H1 (cell line): ENCODE results near the gene MYO5A. TPM values are rescaled to one million over a fixed set of nuclear protein-coding genes. Genes with fewer than 3 reads are reported as not detected.

Source experiments
- CTCF ChIA-PET: fragments of 300-600 bp; sonication (Branson Sonifier 250); formaldehyde crosslinking; loops from one replicate; lab custom pipeline; 2021; ENCODE audit not compliant: partially characterized antibody; lab: Charles Lee
- POLR2A ChIA-PET: fragments of 300-600 bp; sonication (Branson Sonifier 250); formaldehyde crosslinking; loops from one replicate; lab custom pipeline; 2021; ENCODE audit warnings: inconsistent platforms; ENCODE audit not compliant: partially characterized antibody; lab: Charles Lee
- DNase-seq, 2 experiments: peaks; one replicate each; pipeline versions ENCODE4 v3.0.0 to v3.0.0-alpha.2; 2010 to 2022; ENCODE audit warnings: low spot score in 2 of 2, low read depth in 1 of 2, mixed read lengths in 1 of 2
- FAIRE-seq: peaks from 2 replicates; lab custom pipeline; 2011; peaks lifted over from hg19 to GRCh38; lab: Jason Lieb, UNC
- H2AFZ ChIP-seq: 2 replicates; pipeline ENCODE4 v1.8.1; 2012; ENCODE audit warnings: low read length, inconsistent platforms
- H2AK5ac ChIP-seq: 2 replicates; pipeline ENCODE4 v1.6.1; 2013; ENCODE audit warnings: low read depth, low read length
- H2BK120ac ChIP-seq: replicated peaks from 2 replicates; pipeline ENCODE3; 2013; ENCODE audit warnings: low read depth, low read length, inconsistent platforms
- H2BK12ac ChIP-seq: 2 replicates; pipeline ENCODE4 v1.6.1; 2013; ENCODE audit warnings: low read depth, low read length
- H2BK15ac ChIP-seq: 2 replicates; pipeline ENCODE4 v1.6.1; 2013; ENCODE audit warnings: low read length
- H2BK20ac ChIP-seq: 2 replicates; pipeline ENCODE4 v1.6.1; 2013; ENCODE audit warnings: low read length
- H2BK5ac ChIP-seq: 2 replicates; pipeline ENCODE4 v1.6.1; 2013; ENCODE audit warnings: low read depth, low read length
- H3K14ac ChIP-seq: 2 replicates; pipeline ENCODE4 v1.6.1; 2013; ENCODE audit warnings: inconsistent platforms; ENCODE audit not compliant: insufficient read length
- H3K18ac ChIP-seq: 2 replicates; pipeline ENCODE4 v1.6.1; 2013; ENCODE audit warnings: low read length; ENCODE audit errors: extremely low read depth
- H3K23ac ChIP-seq: 2 replicates; pipeline ENCODE4 v1.6.1; 2013; ENCODE audit warnings: inconsistent platforms; ENCODE audit not compliant: insufficient read length
- H3K23me2 ChIP-seq: 2 replicates; pipeline ENCODE4 v1.6.1; 2013; ENCODE audit warnings: low read depth, low read length
- H3K27ac ChIP-seq: 2 replicates; pipeline ENCODE4 v1.6.1; 2011; ENCODE audit warnings: low read depth, low read length, inconsistent platforms
- H3K27me3 ChIP-seq, 4 experiments: replicated peaks in 1 of 4; 1 replicate in 1 of 4; 2 replicates in 3 of 4; pipeline versions ENCODE4 v1.6.1 to v1.8.1; 2011 to 2013; ENCODE audit warnings: low read length in 3 of 4, mild to moderate bottlenecking in 3 of 4, inconsistent platforms in 2 of 4, mixed read lengths in 2 of 4, moderate library complexity in 1 of 4; ENCODE audit not compliant: control insufficient read depth in 3 of 4, insufficient read depth in 3 of 4; ENCODE audit errors: extremely low read depth in 1 of 4
- H3K36me3 ChIP-seq, 4 experiments: 2 replicates each; pipeline versions ENCODE4 v1.6.1 to v1.8.1; 2011 to 2013; ENCODE audit warnings: mild to moderate bottlenecking in 4 of 4, low read length in 3 of 4, moderate library complexity in 2 of 4, control low read depth in 1 of 4, inconsistent platforms in 1 of 4; ENCODE audit not compliant: insufficient read depth in 4 of 4, control insufficient read depth in 2 of 4
- H3K4ac ChIP-seq: replicated peaks from 2 replicates; pipeline ENCODE3; 2013; ENCODE audit warnings: low read length, low read depth, mixed read lengths, inconsistent platforms; ENCODE audit not compliant: insufficient read length
- H3K4me1 ChIP-seq, 4 experiments: replicated peaks in 1 of 4; 1 replicate in 1 of 4; 2 replicates in 3 of 4; pipeline versions ENCODE4 v1.6.1 to v1.8.1; 2011 to 2013; ENCODE audit warnings: low read length in 3 of 4, inconsistent platforms in 2 of 4, mixed read lengths in 1 of 4; ENCODE audit not compliant: insufficient read depth in 4 of 4, control insufficient read depth in 3 of 4
- H3K4me2 ChIP-seq, 2 experiments: 2 replicates each; pipeline versions ENCODE4 v1.6.1 to v1.8.1; 2011 to 2013; ENCODE audit warnings: low read depth in 2 of 2, low read length in 2 of 2, control low read depth in 1 of 2, inconsistent platforms in 1 of 2, mild to moderate bottlenecking in 1 of 2; ENCODE audit not compliant: insufficient read depth in 1 of 2
- H3K4me3 ChIP-seq, 4 experiments: fragments of 200-600, 300-600 bp in 1 of 4; sonication (generic), shearing (Covaris generic), sonication (Bioruptor Twin) in 1 of 4; 2 replicates each; pipeline versions ENCODE4 v1.5.1 to v1.8.1; 2011 to 2016; ENCODE audit warnings: low read length in 4 of 4, low read depth in 3 of 4, control low read depth in 2 of 4, inconsistent platforms in 2 of 4, mild to moderate bottlenecking in 2 of 4, mixed read lengths in 1 of 4, moderate library complexity in 1 of 4; ENCODE audit not compliant: insufficient read depth in 2 of 4; ENCODE audit errors: extremely low read depth in 1 of 4
- H3K56ac ChIP-seq: replicated peaks from 2 replicates; pipeline ENCODE3; 2013; ENCODE audit warnings: low read depth, mild to moderate bottlenecking, mixed read lengths, low read length, inconsistent platforms; ENCODE audit not compliant: insufficient read length
- H3K79me1 ChIP-seq: 2 replicates; pipeline ENCODE4 v1.6.1; 2013; ENCODE audit warnings: low read depth, low read length, control low read depth
- H3K79me2 ChIP-seq, 2 experiments: 2 replicates each; pipeline versions ENCODE4 v1.6.1 to v1.8.1; 2012 to 2013; ENCODE audit warnings: low read length in 2 of 2, mild to moderate bottlenecking in 2 of 2, inconsistent platforms in 1 of 2; ENCODE audit not compliant: insufficient read depth in 2 of 2, control insufficient read depth in 1 of 2
- H3K9ac ChIP-seq, 4 experiments: replicated peaks in 1 of 4; 1 replicate in 1 of 4; 2 replicates in 3 of 4; pipeline versions ENCODE4 v1.6.1 to v1.8.1; 2011 to 2013; ENCODE audit warnings: low read depth in 3 of 4, low read length in 3 of 4, control low read depth in 2 of 4, mild to moderate bottlenecking in 2 of 4, moderate library complexity in 2 of 4, inconsistent platforms in 1 of 4; ENCODE audit errors: extremely low read depth in 1 of 4
- H3K9me3 ChIP-seq, 2 experiments: 2 replicates each; pipeline versions ENCODE4 v1.6.1 to v1.8.1; 2012 to 2013; ENCODE audit warnings: mild to moderate bottlenecking in 2 of 2, moderate library complexity in 2 of 2, control low read depth in 1 of 2, inconsistent platforms in 1 of 2, low read depth in 1 of 2, low read length in 1 of 2, mixed read lengths in 1 of 2; ENCODE audit not compliant: insufficient read depth in 2 of 2
- H4K20me1 ChIP-seq, 2 experiments: replicated peaks in 1 of 2; 2 replicates each; pipeline versions ENCODE3 to v1.8.1; 2011 to 2013; ENCODE audit warnings: inconsistent platforms in 2 of 2, low read length in 2 of 2, mild to moderate bottlenecking in 1 of 2; ENCODE audit not compliant: insufficient read depth in 2 of 2, control insufficient read depth in 1 of 2
- H4K5ac ChIP-seq: 2 replicates; pipeline ENCODE4 v1.6.1; 2013; ENCODE audit warnings: low read length, low read depth, mixed read lengths, inconsistent platforms; ENCODE audit not compliant: insufficient read length
- H4K8ac ChIP-seq: 2 replicates; pipeline ENCODE4 v1.8.0; 2013; ENCODE audit warnings: mild to moderate bottlenecking, moderate library complexity, low read length, inconsistent platforms; ENCODE audit not compliant: insufficient read depth; ENCODE audit errors: extremely low read depth
- H4K91ac ChIP-seq: replicated peaks from 2 replicates; pipeline ENCODE3; 2013; ENCODE audit warnings: low read length, mixed read lengths, inconsistent platforms; ENCODE audit not compliant: insufficient read length
- BACH1 ChIP-seq: IDR thresholded peaks from 2 replicates; pipeline ENCODE4 v1.6.1; 2012; ENCODE audit warnings: low read length, improper control_type of control experiment
- CHD1 ChIP-seq: IDR thresholded peaks from 2 replicates; pipeline ENCODE4 v1.6.1; 2012; ENCODE audit warnings: low read depth, low read length, improper control_type of control experiment
- FOSL1 ChIP-seq: IDR thresholded peaks from 2 replicates; pipeline ENCODE4 v1.6.1; 2011; ENCODE audit warnings: mild to moderate bottlenecking, low read depth, low read length, moderate library complexity; ENCODE audit not compliant: insufficient read depth
- GABPA ChIP-seq: IDR thresholded peaks from 2 replicates; pipeline ENCODE4 v1.6.1; 2011; ENCODE audit warnings: mild to moderate bottlenecking, low read length, moderate library complexity, borderline replicate concordance; ENCODE audit not compliant: insufficient read depth
- JUND ChIP-seq: IDR thresholded peaks from 2 replicates; pipeline ENCODE4 v1.6.1; 2011; ENCODE audit warnings: mild to moderate bottlenecking, improper control_type of control experiment, low read length
- POLR2A ChIP-seq, 2 experiments: IDR thresholded peaks; 1 replicate in 1 of 2; 2 replicates in 1 of 2; pipeline ENCODE4 v1.6.1; 2011; ENCODE audit warnings: low read depth in 2 of 2, low read length in 2 of 2, mild to moderate bottlenecking in 2 of 2; ENCODE audit errors: control extremely low read depth in 1 of 2
- POLR2AphosphoS5 ChIP-seq: IDR thresholded peaks from 2 replicates; pipeline ENCODE4 v1.6.1; 2011; ENCODE audit warnings: low read depth, low read length
- RNF2 ChIP-seq: fragments of 200-900, 300-1000 bp; sonication (generic); IDR thresholded peaks from 2 replicates; pipeline ENCODE4 v1.7.1; 2016; ENCODE audit warnings: borderline replicate concordance, low read depth, mild to moderate bottlenecking, antibody characterized with exemption, low read length; ENCODE audit not compliant: poor library complexity, severe bottlenecking; ENCODE audit errors: missing control alignments
- TBP ChIP-seq: IDR thresholded peaks from 2 replicates; pipeline ENCODE4 v1.6.1; 2011; ENCODE audit warnings: low read depth, low read length, improper control_type of control experiment
- TEAD4 ChIP-seq: IDR thresholded peaks from 2 replicates; pipeline ENCODE4 v1.6.1; 2012; ENCODE audit warnings: low read depth, low read length, inconsistent platforms, mixed read lengths
- WGBS, 2 experiments: shearing (Covaris generic) in 1 of 2; methylation state at CpG; one replicate each; pipeline versions ENCODE4 v1.1.6 to v1.1.7; 2013 to 2015; ENCODE audit warnings: low lambda C conversion rate in 2 of 2, mixed read lengths in 2 of 2, inconsistent platforms in 1 of 2, low coverage in 1 of 2, missing lambda C conversion rate in 1 of 2; ENCODE audit not compliant: insufficient replicate concordance in 2 of 2, insufficient coverage in 1 of 2, insufficient read length in 1 of 2; ENCODE audit errors: extremely low coverage in 1 of 2, missing lambda C conversion rate in 1 of 2; 5-methylcytosine and 5-hydroxymethylcytosine counted together
- polyA plus RNA-seq, 7 experiments: library from polyadenylated mRNA; depleted of rRNA in 3 of 7; stranded (reverse) in 5 of 7; unstranded in 2 of 7; fragments of >200 nt in 5 of 7; fragments of 200-250 nt in 2 of 7; gene quantifications; 1 replicate in 5 of 7; 2 replicates in 1 of 7; 4 replicates in 1 of 7; pipeline versions ENCODE4 v1.2.1 to v1.2.3, GENCODE V29; 2011 to 2013; ENCODE audit warnings: missing spikeins in 2 of 7, mixed read lengths in 2 of 7
- total RNA-seq: library from RNA; stranded (reverse); fragmentation: NEBNext Ultra II Directional; extraction: Animal tissue kit (Norgen Biotek cat#: 25700); gene quantifications from 2 replicates; pipeline ENCODE4 v1.2.1, GENCODE V29; 2021
- TF ChIP-seq, protein P1 (sequence below): IDR thresholded peaks from 2 replicates; pipeline ENCODE4 v1.6.1; 2012; ENCODE audit warnings: low read length, inconsistent platforms

The MYO5A gene
- total and polyA plus RNA-seq, 2 of the 8 experiments (the other 6 are each of a cell fraction or from before 2014, with no cell fraction given) = 11.4 to 24.7 TPM

GRCh38 chr15:52334491-52335160 is 194.1 kb downstream of the MYO5A start:
- Histone ChIP-seq H2BK15ac (no peak overlapping the region), H2BK5ac (no peak overlapping the region), H2AK5ac (no peak overlapping the region), H3K9ac (no peak overlapping the region), H3K27ac (no peak overlapping the region), H3K4me3 (no peak overlapping the region), H4K5ac (no peak overlapping the region), H4K8ac (no peak overlapping the region), H3K27me3 (no peaks in the 10 kb centered on the region), H3K36me3 (peaks cover 0 to 2% (median 0%) of the 10 kb centered on the region in 4 experiments; a peak in 1 of 8 replicates), H3K18ac (no peak overlapping the region), H3K79me1 (no peaks in the 10 kb centered on the region), H3K14ac (no peak overlapping the region), H3K4ac (no peak overlapping the region), H2AFZ (no peak overlapping the region), H3K4me2 (no peak overlapping the region), H3K4me1 (peaks cover 0 to 9% (median 5%) of the 10 kb centered on the region in 4 experiments; a peak in 4 of 7 replicates), H2BK120ac (no peak overlapping the region), H2BK20ac (no peak overlapping the region), H3K56ac (no peak overlapping the region), H4K20me1 (no peaks in the 10 kb centered on the region), H3K9me3 (no peaks in the 10 kb centered on the region), H4K91ac (no peak overlapping the region), H3K79me2 (no peaks in the 10 kb centered on the region), H2BK12ac (no peak overlapping the region), H3K23ac (no peak overlapping the region), H3K23me2 (no peaks in the 10 kb centered on the region)
- TF ChIP-seq GABPA (no peak), RNF2 (no peak), BACH1 (no peak), POLR2A (IDR thresholded peaks at IDR 0.05; ENCODE audit: control extremely low read depth in 1 of 2, low read depth in 2 of 2, low read length in 2 of 2) (no peak), POLR2AphosphoS5 (no peak), TEAD4 (no peak), TBP (no peak), JUND (no peak), FOSL1 (no peak), CHD1 (no peak)
- TF ChIP-seq, protein P1, sequence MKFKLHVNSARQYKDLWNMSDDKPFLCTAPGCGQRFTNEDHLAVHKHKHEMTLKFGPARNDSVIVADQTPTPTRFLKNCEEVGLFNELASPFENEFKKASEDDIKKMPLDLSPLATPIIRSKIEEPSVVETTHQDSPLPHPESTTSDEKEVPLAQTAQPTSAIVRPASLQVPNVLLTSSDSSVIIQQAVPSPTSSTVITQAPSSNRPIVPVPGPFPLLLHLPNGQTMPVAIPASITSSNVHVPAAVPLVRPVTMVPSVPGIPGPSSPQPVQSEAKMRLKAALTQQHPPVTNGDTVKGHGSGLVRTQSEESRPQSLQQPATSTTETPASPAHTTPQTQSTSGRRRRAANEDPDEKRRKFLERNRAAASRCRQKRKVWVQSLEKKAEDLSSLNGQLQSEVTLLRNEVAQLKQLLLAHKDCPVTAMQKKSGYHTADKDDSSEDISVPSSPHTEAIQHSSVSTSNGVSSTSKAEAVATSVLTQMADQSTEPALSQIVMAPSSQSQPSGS = no peak
- ChIA-PET POLR2A (interaction anchor here (0.5 kb wide), 1 partner anchor 417 kb away, joined by 3 read pairs; no protein-coding TSS in a partner anchor), CTCF (interaction anchor here (1.0 to 1.3 kb wide), 2 partner anchors 33 to 70 kb away, joined by 3 read pairs; no protein-coding TSS in a partner anchor)
- DNase-seq = no peak
- 97% methylated on average over 3 of the region's 3 CpGs; no CpG with 5 or more reads in 1 of the 2 experiments for WGBS, 2 experiments
- no peak for FAIRE-seq
